ENCODE data around the gene PUM1.
"Not testable (repeated sequence)": the region's sequence is repeated elsewhere in the genome, so short reads cannot be mapped to it uniquely, and the experiment has no call there.

Gene PUM1

DNA sequence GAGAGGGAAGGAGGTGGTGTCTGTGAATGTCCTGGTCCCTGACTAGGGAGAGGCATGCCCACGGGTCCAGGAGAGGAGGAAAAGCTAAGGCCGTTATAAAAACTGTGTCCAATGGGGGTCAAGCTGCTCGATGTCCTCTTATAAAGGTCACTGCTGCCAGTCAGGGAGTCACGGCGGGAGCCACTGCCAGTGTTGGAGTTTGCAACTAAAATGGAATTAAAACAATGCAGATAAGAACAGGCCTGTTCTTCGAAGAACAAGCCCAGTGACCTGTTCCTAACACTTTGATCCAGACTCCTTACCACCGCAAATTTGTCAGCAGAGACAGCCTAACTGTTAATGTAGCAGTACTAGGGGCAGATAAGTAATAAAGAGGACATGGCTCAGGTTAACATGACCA, 100.8 kb downstream of the PUM1 start:
- no peak for DNase-seq (ENCODE audit: low spot score)

DNA sequence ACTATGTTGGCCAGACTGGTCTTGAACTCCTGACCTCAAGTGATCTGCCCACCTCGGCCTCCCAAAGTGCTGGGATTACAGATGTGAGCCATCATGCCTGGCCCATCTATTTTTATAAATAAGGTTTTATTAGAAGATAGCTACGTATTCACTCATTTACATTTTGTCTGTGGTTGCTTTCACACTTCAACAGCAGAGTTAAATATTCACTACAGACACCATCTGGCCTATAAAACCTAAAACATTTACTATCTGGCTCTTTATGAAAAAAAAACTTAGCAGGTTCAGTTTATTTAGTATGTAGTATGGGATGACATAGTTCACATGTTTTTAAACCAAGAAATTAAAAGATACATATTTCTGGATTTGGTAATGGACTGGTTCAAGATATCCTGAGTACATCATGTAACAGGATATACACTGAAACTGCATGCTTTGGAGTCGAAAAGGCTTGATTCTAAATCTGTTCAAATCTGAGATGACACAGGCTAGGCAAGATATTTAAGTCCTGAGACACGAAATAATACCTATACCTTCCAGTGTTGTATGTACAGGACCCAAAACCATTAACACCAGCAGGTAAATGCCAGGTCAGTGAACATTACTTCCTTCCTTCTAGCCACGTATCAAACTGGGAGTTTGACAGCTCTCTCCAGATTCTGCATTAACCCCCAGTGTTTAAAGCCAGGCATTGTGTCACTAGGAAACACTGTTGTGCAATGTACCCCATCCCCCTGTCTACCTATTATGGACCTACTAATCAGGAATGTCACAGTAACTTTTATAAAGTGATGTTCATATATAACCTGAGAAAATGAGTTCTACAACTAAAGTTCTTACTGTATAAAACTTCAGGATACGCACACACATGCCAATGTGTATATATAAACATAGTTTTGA, 102.7 kb downstream of the PUM1 start:
- DNase-seq (ENCODE audit: low spot score) = no peak

DNA sequence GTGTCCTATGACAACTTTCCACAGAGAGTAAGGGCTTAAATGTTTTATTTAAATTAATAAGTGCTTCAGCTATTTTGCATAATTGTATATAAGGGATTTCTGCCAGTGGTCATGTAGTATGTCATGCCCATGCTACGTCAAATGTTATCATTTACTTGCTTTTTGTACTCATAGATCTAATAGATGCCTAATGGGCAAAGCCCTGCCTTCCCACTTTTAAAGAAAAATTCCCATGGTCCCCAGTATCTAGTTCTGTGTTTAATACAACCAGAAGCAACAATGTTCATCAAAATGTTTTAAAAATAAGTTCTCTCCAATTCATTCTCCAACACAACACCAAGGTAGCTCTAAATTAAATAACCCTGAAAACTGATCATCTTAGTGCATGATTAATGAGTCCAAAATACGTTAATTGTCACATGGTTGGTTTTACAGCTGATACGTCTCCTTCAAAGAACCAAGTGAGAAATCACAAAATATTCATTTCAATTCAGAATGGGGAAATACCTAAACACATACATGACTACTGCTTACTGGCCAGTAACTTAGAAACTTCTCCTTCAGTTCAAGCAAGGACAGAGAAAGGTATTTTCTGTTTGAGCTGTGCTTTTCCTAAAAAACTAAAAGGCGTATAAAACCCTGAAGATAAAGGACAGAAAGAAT, 107.8 kb downstream of the PUM1 start:
- no peak for DNase-seq (ENCODE audit: low spot score)

DNA sequence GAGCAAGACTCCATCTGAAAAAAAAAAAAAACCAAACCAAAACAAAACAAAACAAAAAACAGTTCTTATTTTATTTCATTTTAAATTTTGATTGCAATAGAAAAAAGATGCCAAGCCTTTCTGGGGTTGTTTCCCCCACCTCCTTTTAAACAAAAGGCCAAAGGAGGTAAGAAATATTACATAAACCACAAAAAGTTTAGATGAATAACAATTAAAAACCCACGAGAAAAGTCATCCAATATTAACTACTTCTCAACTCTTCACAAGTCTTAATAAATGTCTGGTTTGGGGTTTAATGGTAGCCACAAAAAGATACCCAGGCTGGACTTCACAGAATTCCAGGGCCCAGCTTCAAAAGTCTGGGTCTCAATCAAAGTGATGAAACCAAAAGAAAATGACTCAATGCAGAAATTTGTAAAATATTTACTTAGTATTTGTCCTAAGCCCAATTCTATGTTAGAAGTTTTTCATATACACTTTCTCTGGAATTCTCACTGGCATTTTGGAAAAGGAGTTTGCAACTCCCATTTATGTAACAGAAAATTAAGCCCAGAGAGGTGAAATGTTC, 110.0 kb downstream of the PUM1 start:
- no peak for DNase-seq (ENCODE audit: low spot score)

DNA sequence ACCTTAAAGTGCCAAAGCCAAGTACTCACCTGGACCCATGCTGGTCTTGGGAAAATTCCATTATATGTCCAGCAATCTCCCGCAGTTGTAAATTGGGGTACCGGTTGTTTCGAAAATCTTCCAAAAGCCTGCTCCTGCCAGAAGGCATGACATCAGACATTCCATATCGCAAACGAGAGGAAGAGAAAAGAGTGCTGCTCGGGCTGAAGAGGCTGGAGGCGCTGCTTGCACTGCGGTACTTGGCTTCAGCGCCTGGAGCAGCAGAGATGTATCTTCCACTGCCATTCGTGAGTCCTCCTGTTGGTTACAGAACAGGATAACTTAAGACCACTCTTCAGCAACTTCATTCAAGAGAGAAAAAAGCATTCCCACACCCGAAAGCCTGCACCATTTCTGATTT, 111.8 kb downstream of the PUM1 start:
- DNase-seq (ENCODE audit: low spot score) = no peak

DNA sequence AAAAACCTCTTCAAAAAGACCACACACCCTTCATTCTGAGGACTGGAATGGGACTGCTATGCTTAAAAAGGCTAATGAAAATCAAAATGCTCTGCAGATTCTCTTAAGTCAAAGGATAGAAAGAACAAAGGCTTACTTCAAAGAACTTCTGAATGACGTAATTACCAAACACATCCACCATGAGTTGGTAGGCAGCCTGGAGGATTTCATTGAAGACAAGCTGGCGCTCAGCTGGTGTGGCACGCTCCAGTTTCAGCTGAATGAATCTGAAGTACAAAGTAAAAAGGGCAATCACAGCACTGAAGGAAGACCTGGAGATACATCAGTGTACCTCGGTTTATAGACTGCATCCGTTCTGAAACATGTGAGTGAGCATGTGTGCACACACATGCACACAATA, 113.4 kb downstream of the PUM1 start:
- peak; percentile 60 for DNase-seq (ENCODE audit: low spot score)

DNA sequence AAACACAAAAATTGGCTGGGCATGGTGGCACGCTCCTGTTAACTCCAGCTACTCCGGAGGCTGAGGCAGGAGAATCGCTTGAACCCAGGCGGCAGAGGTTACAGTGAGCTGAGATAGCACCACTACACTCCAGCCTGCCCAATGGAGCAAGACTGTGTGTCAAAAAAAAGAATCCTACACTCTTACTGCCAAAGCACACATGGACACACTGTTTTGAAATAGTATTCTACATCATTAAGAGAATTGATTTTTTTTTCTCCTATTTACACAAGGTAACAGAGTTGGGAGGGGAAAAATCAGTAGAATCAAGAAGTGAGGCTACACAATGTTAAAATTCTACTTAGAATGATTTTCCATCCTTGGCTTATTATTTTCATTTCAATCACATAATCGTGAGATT, 114.8 kb downstream of the PUM1 start:
- DNase-seq (ENCODE audit: low spot score) = no peak

DNA sequence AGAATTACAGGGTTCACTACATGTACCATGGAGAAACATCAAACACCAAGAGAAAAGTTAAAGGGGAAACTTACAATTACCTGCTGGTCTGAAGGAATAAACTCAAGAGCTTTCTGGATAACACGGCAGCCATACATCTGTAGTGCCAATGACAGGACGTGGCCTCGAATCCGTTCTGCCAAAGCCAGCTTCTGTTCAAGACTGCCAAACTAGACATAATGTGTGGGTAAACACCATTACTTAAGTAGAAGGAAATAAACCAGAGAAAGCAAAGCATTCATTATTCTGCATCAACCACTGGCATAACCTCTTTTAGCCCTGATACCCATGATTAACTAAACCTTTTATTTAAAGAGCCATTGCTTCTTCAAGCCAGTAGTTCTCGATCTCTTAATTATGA, 115.5 kb downstream of the PUM1 start:
- no peak for DNase-seq (ENCODE audit: low spot score)

DNA sequence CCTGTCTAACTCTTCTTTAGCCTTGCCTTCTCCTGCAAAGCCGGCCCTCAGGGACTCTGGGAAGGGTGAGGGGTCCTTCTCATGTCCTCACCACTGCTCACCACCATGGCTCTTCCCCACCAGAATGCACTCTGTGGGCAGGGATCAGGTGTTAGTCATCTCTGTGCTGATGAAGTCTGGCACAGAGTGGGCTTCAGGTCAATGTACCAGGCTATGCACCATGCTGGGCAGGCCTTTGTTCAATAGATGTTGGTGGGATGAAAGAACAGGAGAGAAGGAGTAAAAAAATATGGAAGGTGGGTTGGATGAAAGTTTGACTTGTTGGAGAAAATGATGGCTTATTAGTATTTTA, 116.1 kb downstream of the PUM1 start:
- not testable (repeated sequence) for DNase-seq (ENCODE audit: low spot score)

DNA sequence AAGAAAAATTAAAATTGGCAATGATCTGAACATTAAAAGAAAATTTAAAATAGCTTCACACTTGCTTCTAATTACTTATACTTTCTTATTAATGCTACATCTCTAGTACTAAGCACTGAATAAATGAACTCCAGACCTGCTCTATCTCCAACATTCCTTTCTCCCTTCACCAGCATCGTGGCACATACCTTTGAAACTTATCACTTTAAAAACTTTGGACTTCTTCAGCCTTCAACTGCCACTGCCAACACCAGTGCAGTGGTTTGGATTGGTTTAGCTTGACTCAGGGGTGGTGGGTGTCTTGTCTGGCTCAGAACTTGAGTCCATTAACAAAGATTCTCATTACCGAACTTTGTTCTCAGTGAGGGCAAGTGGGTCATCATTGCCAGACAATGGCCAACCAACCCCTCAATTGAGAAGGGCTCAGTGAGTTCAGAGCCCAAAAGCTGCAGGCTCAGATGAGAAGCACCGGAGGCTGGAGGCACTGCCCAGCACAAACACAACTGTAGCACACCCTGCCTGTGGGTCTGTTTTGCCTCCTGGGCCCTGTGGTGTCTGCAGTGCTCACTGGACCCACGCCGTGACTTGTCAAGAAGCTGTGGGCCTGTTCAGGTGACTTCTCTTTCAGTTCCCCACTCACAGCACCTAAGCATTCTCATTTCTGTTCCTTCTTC, 116.6 kb downstream of the PUM1 start:
- DNase-seq (ENCODE audit: low spot score) = not testable (repeated sequence)

DNA sequence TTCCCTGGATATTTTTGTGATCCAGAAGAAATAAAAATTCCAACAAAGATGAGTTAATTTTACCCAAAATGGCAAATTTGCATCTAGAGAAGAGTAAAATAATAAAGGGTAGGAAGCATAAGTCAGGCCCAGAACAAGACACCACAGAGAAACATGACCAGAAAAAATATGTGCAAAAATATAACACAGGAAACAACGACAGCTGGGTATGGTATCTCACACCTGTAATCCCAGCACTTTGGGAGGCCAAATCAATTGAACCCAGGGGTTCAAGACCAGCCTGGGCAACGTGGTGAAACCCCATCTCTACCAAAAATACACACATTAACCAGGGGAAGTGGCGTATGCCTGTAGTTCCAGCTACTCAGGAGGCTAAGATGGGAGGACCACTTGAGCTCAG, 117.2 kb downstream of the PUM1 start:
- no peak for DNase-seq (ENCODE audit: low spot score)

DNA sequence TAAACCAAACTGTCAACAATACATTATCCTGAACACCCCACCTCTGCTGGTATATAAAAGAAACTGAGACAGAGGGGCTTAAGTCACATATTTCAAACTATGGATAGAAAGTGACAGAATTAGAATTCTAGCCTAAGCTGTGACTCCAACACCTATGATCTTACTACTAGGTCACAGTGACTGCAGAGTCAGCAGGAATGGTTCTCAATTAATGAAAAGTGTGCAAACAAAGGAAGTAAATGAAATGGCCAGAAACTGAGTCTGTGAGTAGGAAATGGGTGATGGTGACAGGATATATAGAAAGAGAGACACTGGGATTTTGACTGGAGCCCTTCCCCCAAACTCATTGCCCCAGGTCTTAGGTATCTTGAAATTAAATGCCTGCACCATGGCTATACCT, 118.3 kb downstream of the PUM1 start:
- DNase-seq (ENCODE audit: low spot score) = no peak

DNA sequence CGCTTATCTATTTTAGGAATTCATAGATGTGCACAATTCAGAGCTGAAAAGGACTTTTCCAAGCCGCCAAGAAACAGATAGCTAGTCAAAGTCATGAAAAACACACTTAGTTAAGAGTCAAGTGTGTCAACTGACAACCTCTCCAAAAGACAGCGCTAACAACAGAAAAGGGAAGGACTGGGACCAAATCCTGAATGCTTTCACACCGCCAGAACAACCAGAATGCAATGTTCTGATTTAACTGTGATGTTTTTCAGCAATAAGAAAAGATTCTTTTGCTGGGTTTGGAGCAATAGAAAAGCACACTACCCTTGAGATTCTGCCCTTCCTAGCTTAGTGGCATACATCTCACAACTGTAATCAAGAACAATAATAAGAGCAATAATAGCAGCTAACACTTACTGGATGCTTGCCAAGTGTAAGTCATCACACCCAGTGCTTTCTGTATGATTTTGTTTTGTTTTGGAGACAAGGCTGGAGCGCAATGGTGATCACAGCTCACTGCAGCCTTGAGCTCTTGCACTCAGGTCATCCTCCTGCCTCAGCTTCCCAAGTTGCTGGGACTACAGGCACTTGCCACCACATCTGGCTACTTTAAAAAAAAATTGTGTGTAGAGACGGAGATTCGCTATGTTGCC, 123.1 kb downstream of the PUM1 start:
- DNase-seq (ENCODE audit: low spot score) = no peak

DNA sequence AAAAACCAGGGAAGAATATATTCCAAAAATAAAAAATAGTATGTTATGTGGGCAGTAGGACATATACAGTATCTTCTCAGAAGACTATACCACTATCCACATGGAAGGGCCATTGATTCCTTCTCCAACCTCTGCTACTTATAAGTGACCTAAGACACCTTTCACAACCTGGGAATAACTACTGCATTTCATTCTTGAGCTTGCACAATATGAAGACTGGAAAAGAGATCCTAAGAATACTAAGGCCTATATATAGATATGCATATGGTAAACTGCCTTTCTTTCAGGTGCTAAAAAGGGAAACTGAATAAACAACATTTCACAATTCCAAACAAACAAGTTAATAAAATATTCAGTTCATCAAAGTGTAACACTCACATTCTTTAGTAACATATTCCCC, 125.0 kb downstream of the PUM1 start:
- no peak for DNase-seq (ENCODE audit: low spot score)

DNA sequence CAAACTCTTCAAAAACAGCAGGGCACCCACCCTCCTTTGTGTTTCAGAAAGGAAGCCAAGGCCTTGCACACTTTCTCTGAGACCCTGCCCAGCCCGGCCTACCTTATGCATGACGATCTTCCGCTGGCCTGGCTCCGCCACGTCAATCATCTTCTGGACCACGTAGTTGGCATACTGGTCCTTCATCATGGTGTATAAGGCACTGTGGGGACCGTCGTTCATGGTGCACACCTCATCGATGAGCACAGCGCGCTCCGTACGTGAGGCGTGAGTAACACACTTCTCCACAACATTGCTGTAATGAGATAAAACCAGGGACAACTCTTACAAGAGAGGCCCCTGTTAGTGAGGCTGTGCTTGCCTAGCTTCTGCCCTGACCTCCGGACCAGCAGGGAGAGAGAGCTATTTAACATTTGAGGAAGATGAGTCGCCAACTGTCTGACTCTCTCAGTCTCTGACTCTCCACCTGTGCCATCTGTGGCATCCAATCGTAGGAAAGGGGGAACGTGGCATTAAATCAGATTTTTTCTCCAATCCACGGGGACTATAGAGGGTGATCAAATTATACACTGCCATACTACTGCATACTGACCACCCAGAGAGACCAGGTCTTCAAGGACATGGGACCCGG, 128.9 kb downstream of the PUM1 start:
- DNase-seq (ENCODE audit: low spot score) = no peak

DNA sequence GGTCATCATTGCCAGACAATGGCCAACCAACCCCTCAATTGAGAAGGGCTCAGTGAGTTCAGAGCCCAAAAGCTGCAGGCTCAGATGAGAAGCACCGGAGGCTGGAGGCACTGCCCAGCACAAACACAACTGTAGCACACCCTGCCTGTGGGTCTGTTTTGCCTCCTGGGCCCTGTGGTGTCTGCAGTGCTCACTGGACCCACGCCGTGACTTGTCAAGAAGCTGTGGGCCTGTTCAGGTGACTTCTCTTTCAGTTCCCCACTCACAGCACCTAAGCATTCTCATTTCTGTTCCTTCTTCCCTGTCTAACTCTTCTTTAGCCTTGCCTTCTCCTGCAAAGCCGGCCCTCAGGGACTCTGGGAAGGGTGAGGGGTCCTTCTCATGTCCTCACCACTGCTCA, 129.8 kb downstream of the PUM1 start:
- DNase-seq (ENCODE audit: low spot score) = not testable (repeated sequence)

DNA sequence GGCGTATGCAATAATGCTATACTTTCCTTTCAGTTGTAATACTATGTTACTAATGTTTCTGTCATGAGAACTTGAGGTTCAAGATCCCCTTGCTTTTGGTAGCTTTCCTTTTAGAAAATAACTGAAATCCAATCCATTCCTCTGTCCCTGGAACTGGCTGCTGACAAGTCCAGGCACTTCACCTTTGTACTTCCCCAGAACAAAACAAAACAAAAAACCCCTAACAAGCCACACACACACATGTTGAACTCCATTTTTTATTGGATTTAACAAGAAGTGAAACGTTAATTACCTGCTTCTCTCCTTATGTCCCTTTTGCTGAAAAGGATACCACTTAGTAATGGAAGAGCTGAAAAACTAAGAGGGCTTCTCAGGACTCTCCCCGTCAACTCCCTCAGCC, 130.9 kb downstream of the PUM1 start:
- DNase-seq (ENCODE audit: low spot score) = no peak

DNA sequence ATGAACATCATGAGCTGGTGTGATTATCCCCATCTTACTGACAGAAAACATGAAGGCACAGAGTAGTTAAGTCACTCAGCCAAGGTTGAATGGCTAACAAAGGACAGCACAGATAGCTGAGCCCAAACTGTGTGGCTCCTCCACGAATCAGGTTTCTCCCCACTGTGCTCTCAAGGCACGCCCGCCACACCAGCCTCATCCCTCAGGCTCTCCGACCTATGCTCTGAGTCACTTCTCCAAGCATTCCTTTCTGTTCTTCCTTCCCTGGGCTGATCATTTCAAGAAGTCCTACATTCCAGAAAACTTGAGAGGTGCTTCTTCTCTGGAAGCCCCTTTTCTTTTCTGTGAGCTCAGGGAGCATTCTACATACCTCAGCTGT, 131.7 kb downstream of the PUM1 start:
- no peak for DNase-seq (ENCODE audit: low spot score)

DNA sequence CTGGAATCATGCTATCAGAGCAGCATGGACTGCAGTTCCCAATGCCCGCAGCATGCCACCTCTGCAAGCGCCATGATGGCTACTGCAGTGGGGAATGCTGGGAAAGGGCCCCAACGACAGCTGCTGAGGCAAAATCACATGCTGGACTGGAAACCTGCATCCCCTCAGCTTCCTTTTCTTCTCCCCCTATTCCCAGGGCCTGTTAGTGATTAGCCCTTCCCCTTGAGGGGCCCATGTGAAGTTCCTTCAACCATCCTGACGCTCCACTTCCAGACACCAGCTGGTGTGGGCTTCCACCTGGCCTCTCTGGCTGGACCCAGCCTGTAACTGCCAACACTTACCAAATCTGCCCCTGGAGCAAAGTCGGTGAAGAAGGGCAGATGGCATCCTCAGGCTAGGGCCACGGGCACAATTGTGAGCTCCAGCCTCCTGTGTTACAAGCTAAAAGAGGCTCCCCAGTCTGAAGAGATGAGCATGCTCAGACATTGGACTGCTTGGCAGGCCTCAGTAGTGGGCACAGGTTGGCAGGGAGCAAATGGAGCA, 134.8 kb downstream of the PUM1 start:
- no peak for DNase-seq (ENCODE audit: low spot score)

DNA sequence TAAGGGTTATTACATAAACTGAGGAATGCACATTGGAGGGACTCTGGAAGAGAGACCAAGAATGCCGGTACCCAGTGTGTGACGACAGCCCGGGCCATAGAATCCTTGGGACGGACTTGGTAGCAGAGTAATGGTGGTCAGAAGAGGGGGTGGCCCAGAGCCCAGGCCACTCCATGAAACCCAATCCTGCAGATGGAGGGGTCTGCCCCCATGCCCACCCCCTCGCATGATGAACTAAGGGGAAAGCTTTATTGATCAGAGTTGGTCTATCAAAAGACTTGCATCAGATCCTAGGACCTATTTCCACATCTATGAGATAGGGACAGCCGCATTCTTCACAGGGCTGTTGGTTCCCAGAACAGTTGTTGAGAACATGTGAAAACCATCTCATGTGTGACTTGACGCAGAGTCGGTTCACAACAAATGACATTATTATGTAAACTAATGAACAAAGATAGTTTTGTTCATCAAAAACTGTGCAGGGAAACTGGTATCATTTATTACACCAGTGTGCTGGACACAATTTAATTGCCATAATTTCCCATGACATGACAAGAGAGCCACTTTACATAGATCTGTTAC, 135.5 kb downstream of the PUM1 start:
- no peak for DNase-seq (ENCODE audit: low spot score)

Data from COLO829 (cell line).